Measurements from ENCODE around the gene AFF2.

Gene AFF2

GRCh38 chrX:148928811-148929210, 428.4 kb downstream of the AFF2 start:
- DNase-seq (ENCODE audit: low read depth) = no peak

GRCh38 chrX:148929686-148930085, 429.3 kb downstream of the AFF2 start:
- DNase-seq (ENCODE audit: low read depth) = no peak

GRCh38 chrX:148930206-148930729, 429.9 kb downstream of the AFF2 start:
- no peak for DNase-seq (ENCODE audit: low read depth)

- no peak for DNase-seq (ENCODE audit: low read depth)
Observed at GRCh38 chrX:148933881-148934280, 433.5 kb downstream of the AFF2 start.

GRCh38 chrX:148938348-148938747, 437.9 kb downstream of the AFF2 start:
- DNase-seq (ENCODE audit: low read depth) = no peak

- DNase-seq (ENCODE audit: low read depth) = no peak
Observed at GRCh38 chrX:148940411-148940996, 440.1 kb downstream of the AFF2 start.

GRCh38 chrX:148942754-148943153, 442.3 kb downstream of the AFF2 start:
- no peak for DNase-seq (ENCODE audit: low read depth)

- DNase-seq (ENCODE audit: low read depth) = no peak
Observed at GRCh38 chrX:148947399-148947975, 447.1 kb downstream of the AFF2 start.

- DNase-seq (ENCODE audit: low read depth) = no peak
Observed at GRCh38 chrX:148956352-148956751, 455.9 kb downstream of the AFF2 start.

GRCh38 chrX:148958901-148959300, 458.5 kb downstream of the AFF2 start:
- no peak for DNase-seq (ENCODE audit: low read depth)

- DNase-seq (ENCODE audit: low read depth) = no peak
Observed at GRCh38 chrX:148960060-148960459, 459.6 kb downstream of the AFF2 start.

GRCh38 chrX:148961985-148962384, 461.6 kb downstream of the AFF2 start:
- no peak for DNase-seq (ENCODE audit: low read depth)

- no peak for DNase-seq (ENCODE audit: low read depth)
Observed at GRCh38 chrX:148976571-148977400, 476.4 kb downstream of the AFF2 start.

GRCh38 chrX:148979786-148980185, 479.4 kb downstream of the AFF2 start:
- no peak for DNase-seq (ENCODE audit: low read depth)

- DNase-seq (ENCODE audit: low read depth) = peak; percentile 0
Observed at GRCh38 chrX:148984238-148984637, 483.8 kb downstream of the AFF2 start.

- DNase-seq (ENCODE audit: low read depth) = no peak
Observed at GRCh38 chrX:148991502-148991901, 491.1 kb downstream of the AFF2 start.

GRCh38 chrX:148995661-148996060, 495.2 kb downstream of the AFF2 start:
- DNase-seq (ENCODE audit: low read depth) = no peak

GRCh38 chrX:149002320-149002719, 501.9 kb downstream of the AFF2 start:
- no peak for DNase-seq (ENCODE audit: low read depth)

GRCh38 chrX:149003863-149004660, 503.6 kb downstream of the AFF2 start:
- no peak for DNase-seq (ENCODE audit: low read depth)

- DNase-seq (ENCODE audit: low read depth) = no peak
Observed at GRCh38 chrX:149004936-149005335, 504.5 kb downstream of the AFF2 start.

GRCh38 chrX:149006235-149006634, 505.8 kb downstream of the AFF2 start:
- DNase-seq (ENCODE audit: low read depth) = no peak

GRCh38 chrX:149007423-149007822, 507.0 kb downstream of the AFF2 start:
- DNase-seq (ENCODE audit: low read depth) = no peak
